A549 (cell line): ENCODE data around the gene SAMD4B. TPM values are rescaled to one million over a fixed set of nuclear protein-coding genes. Genes with fewer than 3 reads are reported as not detected.

ENCODE experiments used
- BHLHE40 ChIP-seq: IDR thresholded peaks from 2 replicates; pipeline ENCODE4 v1.6.1; 2012; ENCODE audit warnings: low read depth, low read length, inconsistent platforms
- CBX2 ChIP-seq: fragments of 200-600 bp; sonication (generic); IDR thresholded peaks from 2 replicates; pipeline ENCODE4 v1.6.1; 2016; ENCODE audit warnings: low read depth, mild to moderate bottlenecking, borderline replicate concordance
- CBX8 ChIP-seq: fragments of 200-600 bp; sonication (generic); IDR thresholded peaks from 2 replicates; pipeline ENCODE4 v1.6.1; 2016
- CEBPB ChIP-seq, 2 experiments: fragments of >200 bp in 1 of 2; sonication (Bioruptor Twin) in 1 of 2; formaldehyde crosslinking in 1 of 2; IDR thresholded peaks; 2 replicates each; pipeline ENCODE4 v1.6.1; 2012 to 2016
- CHD4 ChIP-seq: fragments of 200-600 bp; sonication (generic); IDR thresholded peaks from 2 replicates; pipeline ENCODE4 v1.6.1; 2016; ENCODE audit warnings: antibody characterized with exemption, mild to moderate bottlenecking, borderline replicate concordance
- EHF ChIP-seq: fragments of 250-450 bp; sonication (Bioruptor Pico); IDR thresholded peaks from 2 replicates; pipeline ENCODE4 v1.5.0; 2020; ENCODE audit warnings: mild to moderate bottlenecking
- EHMT2 ChIP-seq: fragments of 200-600 bp; sonication (generic); IDR thresholded peaks from 2 replicates; pipeline ENCODE4 v1.6.1; 2016; ENCODE audit warnings: antibody characterized with exemption, low read depth, mild to moderate bottlenecking, moderate library complexity
- ESRRA ChIP-seq: fragments of 150-350 bp; IDR thresholded peaks from 2 replicates; pipeline ENCODE4 v1.6.1; 2014; ENCODE audit warnings: mild to moderate bottlenecking, low read length, borderline replicate concordance
- FOSB ChIP-seq: fragments of 250-450 bp; sonication (Bioruptor Pico); IDR thresholded peaks from 2 replicates; pipeline ENCODE4 v1.5.0; 2020; ENCODE audit warnings: mild to moderate bottlenecking, moderate library complexity
- FOXS1 ChIP-seq: fragments of 250-450 bp; sonication (Bioruptor Pico); IDR thresholded peaks from 2 replicates; pipeline ENCODE4 v1.5.0; 2020; ENCODE audit warnings: mild to moderate bottlenecking, moderate library complexity
- GATA3 ChIP-seq: IDR thresholded peaks from 2 replicates; pipeline ENCODE4 v1.6.1; 2012; ENCODE audit warnings: borderline replicate concordance
- HOXA7 ChIP-seq: fragments of 250-450 bp; sonication (Bioruptor Pico); IDR thresholded peaks from 2 replicates; pipeline ENCODE4 v1.5.0; 2020; ENCODE audit warnings: mild to moderate bottlenecking, moderate library complexity
- HOXB13 ChIP-seq: fragments of 250-450 bp; sonication (Bioruptor Pico); IDR thresholded peaks from 2 replicates; pipeline ENCODE4 v1.5.0; 2020; ENCODE audit warnings: low read depth, mild to moderate bottlenecking, moderate library complexity
- JUN ChIP-seq, 2 experiments: fragments of >200 bp; sonication (Bioruptor Twin); formaldehyde crosslinking; IDR thresholded peaks; 2 replicates in 1 of 2; 3 replicates in 1 of 2; pipeline ENCODE4 v1.6.1; 2016 to 2017
- JUNB ChIP-seq: fragments of >200 bp; sonication (Bioruptor Twin); formaldehyde crosslinking; IDR thresholded peaks from 2 replicates; pipeline ENCODE4 v1.6.1; 2016
- KDM1A ChIP-seq: fragments of 200-600 bp; sonication (generic); IDR thresholded peaks from 2 replicates; pipeline ENCODE4 v1.6.1; 2016; ENCODE audit warnings: low read depth, mild to moderate bottlenecking
- MAZ ChIP-seq: fragments of 150-350 bp; IDR thresholded peaks from 2 replicates; pipeline ENCODE4 v1.6.1; 2014; ENCODE audit warnings: antibody characterized with exemption, low read depth, low read length, borderline replicate concordance
- MYC ChIP-seq: IDR thresholded peaks from 2 replicates; pipeline ENCODE4 v1.6.1; 2012; ENCODE audit warnings: mild to moderate bottlenecking, inconsistent platforms, low read length, improper control_type of control experiment, borderline replicate concordance
- NFE2L2 ChIP-seq: fragments of 150-350 bp; conservative IDR thresholded peaks from 2 replicates; pipeline ENCODE4 v1.6.1; 2014; ENCODE audit warnings: low read length
- NPAS2 ChIP-seq: fragments of 250-450 bp; sonication (Bioruptor Pico); IDR thresholded peaks from 2 replicates; pipeline ENCODE4 v1.8.0; 2022; ENCODE audit warnings: mild to moderate bottlenecking, moderate library complexity, borderline replicate concordance
- POLR2A ChIP-seq: IDR thresholded peaks from 2 replicates; pipeline ENCODE4 v1.6.1; 2012; ENCODE audit warnings: mild to moderate bottlenecking, low read length
- POLR2AphosphoS2 ChIP-seq: conservative IDR thresholded peaks from 2 replicates; pipeline ENCODE4 v1.6.1; 2012; ENCODE audit warnings: low read length, improper control_type of control experiment, inconsistent platforms
- RAD21 ChIP-seq, 2 experiments: fragments of >200 bp in 1 of 2; sonication (Bioruptor Twin) in 1 of 2; formaldehyde crosslinking in 1 of 2; IDR thresholded peaks in 1 of 2; conservative IDR thresholded peaks in 1 of 2; 2 replicates in 1 of 2; 3 replicates in 1 of 2; pipeline ENCODE4 v1.6.1; 2012 to 2018; ENCODE audit warnings: inconsistent platforms in 1 of 2
- RARB ChIP-seq: fragments of 250-450 bp; sonication (Bioruptor Pico); IDR thresholded peaks from 2 replicates; pipeline ENCODE4 v1.8.0; 2021; ENCODE audit warnings: mild to moderate bottlenecking, moderate library complexity
- RCOR1 ChIP-seq: fragments of 150-350 bp; IDR thresholded peaks from 2 replicates; pipeline ENCODE4 v1.6.1; 2014; ENCODE audit warnings: antibody characterized with exemption, low read length, low read depth
- RFX5 ChIP-seq: fragments of 450-650 bp; IDR thresholded peaks from 2 replicates; pipeline ENCODE4 v1.7.1; 2014; ENCODE audit warnings: antibody characterized with exemption, mild to moderate bottlenecking, moderate library complexity
- TP53 ChIP-seq: fragments of 250-450 bp; sonication (Bioruptor Pico); IDR thresholded peaks from 2 replicates; pipeline ENCODE4 v1.5.0; 2021; ENCODE audit warnings: mild to moderate bottlenecking, moderate library complexity
- polyA plus RNA-seq, 4 experiments: library from polyadenylated mRNA; depleted of rRNA in 3 of 4; stranded (reverse); fragments of >200 nt; fragmentation: RNase III in 1 of 4; extraction: RNeasy Plus Mini Kit Qiagen cat#74134 plus additional on column Dnase treatment in 1 of 4; gene quantifications; 2 replicates in 3 of 4; 3 replicates in 1 of 4; pipeline ENCODE4 v1.2.3, GENCODE V29; 2011 to 2017
- TF ChIP-seq, protein P1 (sequence below): fragments of 200-600 bp; sonication (generic); IDR thresholded peaks from 2 replicates; pipeline ENCODE4 v1.6.1; 2016; ENCODE audit warnings: antibody characterized with exemption, mild to moderate bottlenecking, moderate library complexity
- TF ChIP-seq, protein P2 (sequence below): IDR thresholded peaks from 2 replicates; pipeline ENCODE4 v1.6.1; 2012
- TF ChIP-seq, protein P3 (sequence below): fragments of 250-450 bp; sonication (Bioruptor Pico); IDR thresholded peaks from 2 replicates; pipeline ENCODE4 v1.5.0; 2020; ENCODE audit warnings: low read depth, mild to moderate bottlenecking, moderate library complexity
- TF ChIP-seq, protein P4 (sequence below): fragments of >200 bp; sonication (Bioruptor Twin); formaldehyde crosslinking; IDR thresholded peaks from 3 replicates; pipeline ENCODE4 v1.5.1; 2016
- TF ChIP-seq, protein P5 (sequence below): IDR thresholded peaks from 2 replicates; pipeline ENCODE4 v1.6.1; 2012
- TF ChIP-seq, protein P6 (sequence below): fragments of >200 bp; sonication (Bioruptor Twin); formaldehyde crosslinking; IDR thresholded peaks from 2 replicates; pipeline ENCODE4 v1.6.1; 2016
- TF ChIP-seq, protein P7 (sequence below): fragments of 150-350 bp; IDR thresholded peaks from 2 replicates; pipeline ENCODE4 v1.6.1; 2014; ENCODE audit warnings: low read depth, mild to moderate bottlenecking, low read length

The SAMD4B gene
- polyA plus RNA-seq, 2 of the 4 experiments (the other 2 are of a cell fraction), result 82.1 to 118 TPM

DNA sequence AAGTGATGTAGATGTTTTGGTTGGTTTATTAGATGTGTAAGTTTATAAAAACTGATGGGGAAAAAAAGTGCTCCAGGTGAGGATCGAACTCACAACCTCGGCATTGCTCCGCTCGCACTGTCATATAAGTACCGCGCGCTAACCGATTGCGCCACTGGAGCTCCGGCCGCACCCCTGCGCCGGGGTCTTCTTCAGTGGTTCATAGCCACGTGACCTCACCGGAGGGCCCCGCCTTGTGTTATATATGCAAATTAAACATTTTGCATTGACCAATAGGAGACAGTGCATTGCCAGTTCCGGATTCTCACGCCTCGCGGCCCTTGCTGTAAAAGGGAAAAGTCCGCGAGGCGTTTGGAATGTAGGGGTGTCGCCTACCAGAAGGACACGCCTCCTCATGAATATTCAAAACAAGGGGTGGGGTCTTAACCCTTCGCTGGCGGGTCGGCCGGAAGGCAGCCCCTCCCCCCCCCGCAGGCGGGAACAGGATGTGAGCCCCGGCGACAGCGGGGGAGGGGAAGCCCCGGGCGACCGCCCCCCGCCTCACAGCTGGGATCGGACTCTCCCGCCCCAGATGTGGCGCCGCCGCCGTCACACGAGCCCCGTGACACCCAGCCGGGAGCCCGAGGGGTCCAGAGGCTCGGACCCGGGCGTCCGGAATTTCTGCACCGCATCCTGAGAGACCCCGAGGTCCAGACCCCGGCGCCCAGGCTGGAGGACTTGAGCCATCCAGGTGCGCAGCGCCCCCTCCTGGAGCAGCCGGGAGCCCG lies 70.1 kb downstream of the SAMD4B start, which contains the start of gene PLEKHG2 (continued):
- peak; percentile 97 to 99 for TF ChIP-seq CEBPB (IDR thresholded peaks at IDR 0.05)
- TF ChIP-seq EHF, result peak; percentile 86
- TF ChIP-seq CBX2, result no peak
- peak; percentile 98 for TF ChIP-seq FOSB (CRISPR knock-in tag)
- TF ChIP-seq POLR2AphosphoS2, result peak; percentile 100
- TF ChIP-seq MYC, result peak; percentile 95
- no peak for TF ChIP-seq EHMT2
- peak; percentile 95 for TF ChIP-seq BHLHE40
- peak; percentile 68 for TF ChIP-seq RFX5
- TF ChIP-seq, protein P1, sequence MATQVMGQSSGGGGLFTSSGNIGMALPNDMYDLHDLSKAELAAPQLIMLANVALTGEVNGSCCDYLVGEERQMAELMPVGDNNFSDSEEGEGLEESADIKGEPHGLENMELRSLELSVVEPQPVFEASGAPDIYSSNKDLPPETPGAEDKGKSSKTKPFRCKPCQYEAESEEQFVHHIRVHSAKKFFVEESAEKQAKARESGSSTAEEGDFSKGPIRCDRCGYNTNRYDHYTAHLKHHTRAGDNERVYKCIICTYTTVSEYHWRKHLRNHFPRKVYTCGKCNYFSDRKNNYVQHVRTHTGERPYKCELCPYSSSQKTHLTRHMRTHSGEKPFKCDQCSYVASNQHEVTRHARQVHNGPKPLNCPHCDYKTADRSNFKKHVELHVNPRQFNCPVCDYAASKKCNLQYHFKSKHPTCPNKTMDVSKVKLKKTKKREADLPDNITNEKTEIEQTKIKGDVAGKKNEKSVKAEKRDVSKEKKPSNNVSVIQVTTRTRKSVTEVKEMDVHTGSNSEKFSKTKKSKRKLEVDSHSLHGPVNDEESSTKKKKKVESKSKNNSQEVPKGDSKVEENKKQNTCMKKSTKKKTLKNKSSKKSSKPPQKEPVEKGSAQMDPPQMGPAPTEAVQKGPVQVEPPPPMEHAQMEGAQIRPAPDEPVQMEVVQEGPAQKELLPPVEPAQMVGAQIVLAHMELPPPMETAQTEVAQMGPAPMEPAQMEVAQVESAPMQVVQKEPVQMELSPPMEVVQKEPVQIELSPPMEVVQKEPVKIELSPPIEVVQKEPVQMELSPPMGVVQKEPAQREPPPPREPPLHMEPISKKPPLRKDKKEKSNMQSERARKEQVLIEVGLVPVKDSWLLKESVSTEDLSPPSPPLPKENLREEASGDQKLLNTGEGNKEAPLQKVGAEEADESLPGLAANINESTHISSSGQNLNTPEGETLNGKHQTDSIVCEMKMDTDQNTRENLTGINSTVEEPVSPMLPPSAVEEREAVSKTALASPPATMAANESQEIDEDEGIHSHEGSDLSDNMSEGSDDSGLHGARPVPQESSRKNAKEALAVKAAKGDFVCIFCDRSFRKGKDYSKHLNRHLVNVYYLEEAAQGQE, result peak; percentile 85
- TF ChIP-seq GATA3, result peak; percentile 34; the same call in 1 of the 2 replicates
- no peak for TF ChIP-seq NPAS2 (CRISPR knock-in tag)
- TF ChIP-seq NFE2L2, result 0 out of 2 replicates have a peak, but pooled peaks have one; percentile 3
- TF ChIP-seq MAZ, result peak; percentile 13; the same call in 1 of the 2 replicates
- TF ChIP-seq, protein P2, sequence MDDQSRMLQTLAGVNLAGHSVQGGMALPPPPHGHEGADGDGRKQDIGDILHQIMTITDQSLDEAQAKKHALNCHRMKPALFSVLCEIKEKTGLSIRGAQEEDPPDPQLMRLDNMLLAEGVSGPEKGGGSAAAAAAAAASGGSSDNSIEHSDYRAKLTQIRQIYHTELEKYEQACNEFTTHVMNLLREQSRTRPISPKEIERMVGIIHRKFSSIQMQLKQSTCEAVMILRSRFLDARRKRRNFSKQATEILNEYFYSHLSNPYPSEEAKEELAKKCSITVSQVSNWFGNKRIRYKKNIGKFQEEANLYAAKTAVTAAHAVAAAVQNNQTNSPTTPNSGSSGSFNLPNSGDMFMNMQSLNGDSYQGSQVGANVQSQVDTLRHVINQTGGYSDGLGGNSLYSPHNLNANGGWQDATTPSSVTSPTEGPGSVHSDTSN, result no peak; the same call in none of the 2 replicates
- TF ChIP-seq, protein P3, sequence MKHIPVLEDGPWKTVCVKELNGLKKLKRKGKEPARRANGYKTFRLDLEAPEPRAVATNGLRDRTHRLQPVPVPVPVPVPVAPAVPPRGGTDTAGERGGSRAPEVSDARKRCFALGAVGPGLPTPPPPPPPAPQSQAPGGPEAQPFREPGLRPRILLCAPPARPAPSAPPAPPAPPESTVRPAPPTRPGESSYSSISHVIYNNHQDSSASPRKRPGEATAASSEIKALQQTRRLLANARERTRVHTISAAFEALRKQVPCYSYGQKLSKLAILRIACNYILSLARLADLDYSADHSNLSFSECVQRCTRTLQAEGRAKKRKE (CRISPR knock-in tag), result peak; percentile 91
- TF ChIP-seq HOXB13 (CRISPR knock-in tag), result peak; percentile 71; the same call in 1 of the 2 replicates
- peak; percentile 98 for TF ChIP-seq TP53 (CRISPR knock-in tag)
- no peak for TF ChIP-seq CHD4
- TF ChIP-seq FOXS1, result peak; percentile 60; the same call in 1 of the 2 replicates
- TF ChIP-seq ESRRA, result peak; percentile 33; the same call in 1 of the 2 replicates
- peak; percentile 67; the same call in 1 of the 2 replicates for TF ChIP-seq RCOR1
- peak; percentile 95 for TF ChIP-seq RARB (CRISPR knock-in tag)
- no peak for TF ChIP-seq CBX8
- TF ChIP-seq KDM1A, result no peak
- TF ChIP-seq JUNB, result no peak
- TF ChIP-seq, protein P4, sequence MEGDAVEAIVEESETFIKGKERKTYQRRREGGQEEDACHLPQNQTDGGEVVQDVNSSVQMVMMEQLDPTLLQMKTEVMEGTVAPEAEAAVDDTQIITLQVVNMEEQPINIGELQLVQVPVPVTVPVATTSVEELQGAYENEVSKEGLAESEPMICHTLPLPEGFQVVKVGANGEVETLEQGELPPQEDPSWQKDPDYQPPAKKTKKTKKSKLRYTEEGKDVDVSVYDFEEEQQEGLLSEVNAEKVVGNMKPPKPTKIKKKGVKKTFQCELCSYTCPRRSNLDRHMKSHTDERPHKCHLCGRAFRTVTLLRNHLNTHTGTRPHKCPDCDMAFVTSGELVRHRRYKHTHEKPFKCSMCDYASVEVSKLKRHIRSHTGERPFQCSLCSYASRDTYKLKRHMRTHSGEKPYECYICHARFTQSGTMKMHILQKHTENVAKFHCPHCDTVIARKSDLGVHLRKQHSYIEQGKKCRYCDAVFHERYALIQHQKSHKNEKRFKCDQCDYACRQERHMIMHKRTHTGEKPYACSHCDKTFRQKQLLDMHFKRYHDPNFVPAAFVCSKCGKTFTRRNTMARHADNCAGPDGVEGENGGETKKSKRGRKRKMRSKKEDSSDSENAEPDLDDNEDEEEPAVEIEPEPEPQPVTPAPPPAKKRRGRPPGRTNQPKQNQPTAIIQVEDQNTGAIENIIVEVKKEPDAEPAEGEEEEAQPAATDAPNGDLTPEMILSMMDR, result peak; percentile 99
- peak; percentile 64 for TF ChIP-seq POLR2A
- TF ChIP-seq, protein P5, sequence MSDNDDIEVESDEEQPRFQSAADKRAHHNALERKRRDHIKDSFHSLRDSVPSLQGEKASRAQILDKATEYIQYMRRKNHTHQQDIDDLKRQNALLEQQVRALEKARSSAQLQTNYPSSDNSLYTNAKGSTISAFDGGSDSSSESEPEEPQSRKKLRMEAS, result peak; percentile 94
- TF ChIP-seq, protein P6, sequence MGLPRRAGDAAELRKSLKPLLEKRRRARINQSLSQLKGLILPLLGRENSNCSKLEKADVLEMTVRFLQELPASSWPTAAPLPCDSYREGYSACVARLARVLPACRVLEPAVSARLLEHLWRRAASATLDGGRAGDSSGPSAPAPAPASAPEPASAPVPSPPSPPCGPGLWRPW, result no peak
- TF ChIP-seq RAD21 (conservative IDR thresholded peaks at IDR 0.05 in 1 of 2, IDR thresholded peaks at IDR 0.05 in 1 of 2), result peak; percentile 55 to 82
- peak; percentile 91 to 97 for TF ChIP-seq JUN (IDR thresholded peaks at IDR 0.05)
- TF ChIP-seq, protein P7, sequence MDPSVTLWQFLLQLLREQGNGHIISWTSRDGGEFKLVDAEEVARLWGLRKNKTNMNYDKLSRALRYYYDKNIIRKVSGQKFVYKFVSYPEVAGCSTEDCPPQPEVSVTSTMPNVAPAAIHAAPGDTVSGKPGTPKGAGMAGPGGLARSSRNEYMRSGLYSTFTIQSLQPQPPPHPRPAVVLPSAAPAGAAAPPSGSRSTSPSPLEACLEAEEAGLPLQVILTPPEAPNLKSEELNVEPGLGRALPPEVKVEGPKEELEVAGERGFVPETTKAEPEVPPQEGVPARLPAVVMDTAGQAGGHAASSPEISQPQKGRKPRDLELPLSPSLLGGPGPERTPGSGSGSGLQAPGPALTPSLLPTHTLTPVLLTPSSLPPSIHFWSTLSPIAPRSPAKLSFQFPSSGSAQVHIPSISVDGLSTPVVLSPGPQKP, result 0 out of 2 replicates have a peak, but pooled peaks have one; percentile 18
- TF ChIP-seq HOXA7 (CRISPR knock-in tag), result peak; percentile 99
